ENCODE data around the gene ARHGAP28.

The ARHGAP28 gene

GRCh38 chr18:6941996-6942395 lies 212.5 kb downstream of the ARHGAP28 start:
- DNase-seq: no peak
- intact Hi-C loops (cut with DNase I): no loop called here

GRCh38 chr18:6942742-6943141 lies 213.2 kb downstream of the ARHGAP28 start:
- DNase-seq: no peak
- intact Hi-C loops (cut with DNase I): no loop called here

- DNase-seq: no peak
These were observed 213.6 kb downstream of the ARHGAP28 start for GRCh38 chr18:6943143-6943542.

GRCh38 chr18:6947338-6948030 lies 218.0 kb downstream of the ARHGAP28 start:
- intact Hi-C loops (cut with DNase I): no loop called here
- DNase-seq: no peak

More at GRCh38 chr18:6943143-6943542, 213.6 kb downstream of the ARHGAP28 start:
- intact Hi-C loops (cut with DNase I): no loop called here

- intact Hi-C loops (cut with DNase I): no loop called here
These were observed 219.0 kb downstream of the ARHGAP28 start for GRCh38 chr18:6948281-6949055.

GRCh38 chr18:6949800-6950586 lies 220.5 kb downstream of the ARHGAP28 start:
- intact Hi-C loops (cut with DNase I): no loop called here
- DNase-seq: no peak

More at GRCh38 chr18:6948281-6949055, 219.0 kb downstream of the ARHGAP28 start:
- no peak for DNase-seq

GRCh38 chr18:6950641-6951040 lies 221.1 kb downstream of the ARHGAP28 start:
- no peak for DNase-seq
- intact Hi-C loops (cut with DNase I): no loop called here

- intact Hi-C loops (cut with DNase I): no loop called here
- no peak for DNase-seq
These were observed 222.0 kb downstream of the ARHGAP28 start for GRCh38 chr18:6951336-6952090.

- DNase-seq: no peak
- intact Hi-C loops (cut with DNase I): no loop called here
These were observed 225.0 kb downstream of the ARHGAP28 start for GRCh38 chr18:6954501-6954900.

- intact Hi-C loops (cut with DNase I): no loop called here
- no peak for DNase-seq
These were observed 225.8 kb downstream of the ARHGAP28 start for GRCh38 chr18:6955304-6955703.

- no peak for DNase-seq
- intact Hi-C loops (cut with DNase I): no loop called here
These were observed 227.0 kb downstream of the ARHGAP28 start for GRCh38 chr18:6956495-6956894.

- intact Hi-C loops (cut with DNase I): no loop called here
- DNase-seq: no peak
These were observed 227.5 kb downstream of the ARHGAP28 start for GRCh38 chr18:6956999-6957398.

GRCh38 chr18:6959110-6959509 lies 229.6 kb downstream of the ARHGAP28 start:
- intact Hi-C loops (cut with DNase I): no loop called here

GRCh38 chr18:6960124-6960523 lies 230.6 kb downstream of the ARHGAP28 start:
- no peak for DNase-seq
- intact Hi-C loops (cut with DNase I): no loop called here

More at GRCh38 chr18:6959110-6959509, 229.6 kb downstream of the ARHGAP28 start:
- DNase-seq: no peak

GRCh38 chr18:6960656-6961055 lies 231.1 kb downstream of the ARHGAP28 start:
- no peak for DNase-seq
- intact Hi-C loops (cut with DNase I): no loop called here

- intact Hi-C loops (cut with DNase I): no loop called here
- DNase-seq: no peak
These were observed 231.8 kb downstream of the ARHGAP28 start for GRCh38 chr18:6961331-6961730.

- no peak for DNase-seq
- intact Hi-C loops (cut with DNase I): no loop called here
These were observed 233.3 kb downstream of the ARHGAP28 start for GRCh38 chr18:6962571-6963451.

- DNase-seq: no peak
- intact Hi-C loops (cut with DNase I): no loop called here
These were observed 234.1 kb downstream of the ARHGAP28 start for GRCh38 chr18:6963452-6964097.
